HG02763 (cell line): Measurements from ENCODE around the gene ZNF521.
"Not testable (repeated sequence)": the region's sequence is repeated elsewhere in the genome, so short reads cannot be mapped to it uniquely, and the experiment has no call there.

Experiments
- ATAC-seq: cut with Tn5 transposase; IDR thresholded peaks from one replicate; pipeline ENCODE4 v1.9.1; 2021; ENCODE audit warnings: mild to moderate bottlenecking, moderate library complexity; ENCODE audit not compliant: unreplicated experiment

ZNF521 gene

DNA sequence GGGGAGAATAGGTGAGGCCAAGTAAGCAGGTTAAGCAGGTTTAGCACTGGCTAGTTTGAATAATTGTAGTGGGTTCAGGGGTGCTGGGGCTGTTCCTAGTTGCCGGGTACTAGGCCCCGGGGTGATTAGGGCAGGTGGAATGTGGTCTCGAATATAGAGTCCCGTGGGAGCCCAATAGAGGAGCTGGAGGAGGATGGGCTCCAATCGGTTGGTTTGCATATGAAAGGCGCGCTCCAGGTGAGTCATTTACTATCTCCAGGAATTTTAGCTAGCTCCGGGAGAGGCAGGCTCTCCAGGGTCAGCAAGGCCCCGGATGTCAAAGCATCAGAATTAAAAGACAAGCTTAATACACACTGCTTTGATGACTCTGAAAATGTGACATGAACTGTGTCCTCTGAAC lies 304.0 kb downstream of the ZNF521 start:
- ATAC-seq = no peak

DNA sequence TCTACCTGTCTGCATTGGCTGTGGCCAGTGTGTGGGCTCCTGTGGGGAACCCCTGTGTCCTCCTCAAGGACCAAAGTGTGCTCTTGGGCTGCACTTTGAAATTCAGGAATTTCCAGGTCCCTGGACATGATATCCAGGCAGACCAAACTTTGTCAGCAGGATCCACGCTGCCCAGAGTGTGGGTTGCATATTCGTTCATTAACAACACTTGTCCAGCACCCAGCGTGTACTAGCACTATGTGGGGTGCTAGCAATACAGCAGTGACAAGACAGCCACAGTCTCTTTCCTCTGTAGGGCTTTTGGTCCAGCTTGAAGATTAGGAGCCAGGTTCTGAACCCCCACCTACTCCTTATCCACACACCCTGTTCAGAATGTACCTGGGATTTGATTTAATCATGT lies 304.5 kb downstream of the ZNF521 start:
- ATAC-seq = no peak

DNA sequence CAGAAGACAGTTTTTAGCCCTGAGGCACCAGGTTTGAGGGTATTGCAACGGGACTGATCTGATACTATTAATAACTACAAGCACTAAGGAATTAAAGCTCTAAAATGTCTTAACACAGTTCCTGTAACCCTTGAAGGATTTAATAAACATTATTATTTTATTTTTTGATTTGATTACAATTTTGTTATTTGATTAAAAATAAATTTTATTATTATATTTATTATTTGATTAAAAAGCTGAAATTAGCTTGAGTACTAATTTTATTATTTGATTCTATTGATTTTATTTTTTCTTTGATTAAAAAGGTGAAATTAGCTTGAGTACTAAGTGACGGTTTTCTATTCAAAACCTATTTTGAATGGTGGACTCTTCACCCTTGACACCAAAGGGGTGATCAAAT lies 307.3 kb downstream of the ZNF521 start:
- ATAC-seq = no peak

DNA sequence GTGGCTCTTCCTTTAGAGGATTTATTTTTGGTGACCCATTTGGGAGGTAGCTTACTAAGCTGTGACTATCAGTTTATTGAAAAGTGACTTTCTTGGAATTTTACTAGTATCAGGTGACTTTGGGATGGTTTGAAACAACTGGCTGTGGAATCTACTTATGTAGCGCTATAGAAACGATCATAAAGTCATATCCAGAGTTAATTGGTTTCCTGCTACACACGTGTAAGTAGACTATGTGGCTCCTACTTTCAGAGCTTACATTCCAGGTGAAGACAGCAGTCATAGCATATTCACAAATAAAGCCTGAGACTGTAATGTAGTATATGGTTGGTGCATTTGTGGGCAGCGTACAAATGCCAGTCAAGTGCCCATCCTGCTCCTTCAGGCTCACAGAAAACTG lies 308.9 kb downstream of the ZNF521 start:
- ATAC-seq = no peak

DNA sequence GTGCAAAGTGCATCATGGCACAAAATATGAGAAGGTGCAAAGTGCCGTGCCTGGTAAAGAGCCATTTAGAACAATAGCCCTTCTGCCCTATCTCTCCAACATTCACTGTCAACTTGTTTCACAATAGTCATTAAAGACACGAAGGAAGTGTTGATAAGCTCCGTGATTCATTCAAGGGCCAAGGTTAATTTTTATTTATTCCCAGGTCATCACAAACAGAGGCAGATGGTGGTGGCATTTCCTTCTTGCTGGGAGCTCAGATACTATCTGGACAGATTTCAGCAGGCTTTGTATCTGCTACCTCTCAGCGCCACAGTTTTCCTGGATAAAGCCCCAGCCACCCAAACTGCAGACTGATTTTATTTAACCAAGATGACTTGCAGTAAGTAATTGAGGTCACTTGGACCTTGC lies 309.3 kb downstream of the ZNF521 start:
- ATAC-seq = no peak

DNA sequence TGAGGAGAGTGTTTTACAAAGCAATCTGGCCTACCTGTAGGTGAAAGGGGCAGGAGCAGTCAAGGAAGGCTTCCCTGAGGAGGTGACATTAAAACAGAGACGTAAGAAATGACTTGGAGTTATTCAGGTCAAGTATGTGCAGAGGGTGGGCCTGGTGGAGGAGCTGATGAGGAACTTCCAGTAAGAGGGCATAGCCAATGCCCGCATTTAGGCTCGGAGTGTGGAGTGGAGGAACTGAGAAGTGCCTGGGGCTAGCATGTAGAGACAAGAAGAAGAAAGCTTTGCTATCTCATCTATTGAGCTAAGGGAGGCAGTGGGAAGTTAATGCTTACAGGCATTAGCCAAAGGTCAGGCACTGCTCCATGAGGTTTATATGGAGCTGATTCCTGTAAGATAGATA lies 312.2 kb downstream of the ZNF521 start:
- ATAC-seq = no peak

DNA sequence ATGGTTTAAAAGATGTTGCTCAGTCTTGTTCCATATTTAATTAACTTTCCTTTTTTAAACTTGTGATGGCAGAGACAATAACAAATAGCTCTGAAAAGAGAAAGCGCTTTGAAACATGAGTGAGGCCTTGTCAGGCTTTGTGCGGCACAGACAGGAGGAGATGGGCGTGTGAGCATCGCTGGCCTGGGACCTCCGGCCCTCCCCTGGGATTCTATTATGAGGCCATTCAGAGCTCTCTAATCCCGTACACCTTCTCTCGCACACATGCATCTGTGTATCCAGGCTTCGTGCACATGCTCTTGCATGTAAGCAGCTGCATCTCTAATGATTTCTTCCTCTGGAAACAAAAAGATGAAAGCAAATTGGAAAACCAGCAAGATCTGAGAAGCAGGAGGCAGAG lies 313.7 kb downstream of the ZNF521 start:
- no peak for ATAC-seq

DNA sequence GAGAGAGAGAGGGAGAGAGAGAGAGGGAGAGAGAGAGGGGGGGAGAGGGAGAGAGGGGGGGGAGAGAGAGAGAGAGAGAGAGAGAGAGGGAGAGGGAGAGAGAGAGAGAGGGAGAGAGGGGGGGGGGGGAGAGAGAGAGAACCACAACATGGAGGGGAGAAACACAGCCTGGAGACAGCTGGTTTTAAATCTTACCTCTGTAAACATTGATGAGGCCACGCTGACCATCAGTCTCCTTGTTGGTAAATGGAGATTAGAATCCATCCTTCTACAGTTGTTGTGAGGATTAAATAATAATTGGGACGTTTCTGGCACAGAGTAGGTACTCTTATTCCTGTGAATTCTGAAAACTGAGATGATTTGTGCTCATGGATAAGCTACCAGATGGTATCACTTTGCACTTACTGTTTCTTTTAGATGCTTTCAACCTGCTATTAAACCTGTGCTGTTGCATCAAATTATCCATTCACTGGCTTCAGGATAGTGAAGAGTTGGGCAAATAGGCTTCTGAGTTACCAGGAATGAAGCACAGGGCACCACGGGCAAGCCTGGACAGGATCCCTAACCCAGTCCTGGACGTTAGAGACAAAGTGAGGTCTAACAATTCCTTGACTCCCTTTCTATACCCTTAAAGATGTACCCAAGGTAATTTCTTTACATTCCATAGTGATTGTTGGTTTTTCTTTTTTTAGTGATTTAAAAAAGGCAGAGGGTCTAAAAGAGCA lies 318.1 kb downstream of the ZNF521 start:
- no peak for ATAC-seq

DNA sequence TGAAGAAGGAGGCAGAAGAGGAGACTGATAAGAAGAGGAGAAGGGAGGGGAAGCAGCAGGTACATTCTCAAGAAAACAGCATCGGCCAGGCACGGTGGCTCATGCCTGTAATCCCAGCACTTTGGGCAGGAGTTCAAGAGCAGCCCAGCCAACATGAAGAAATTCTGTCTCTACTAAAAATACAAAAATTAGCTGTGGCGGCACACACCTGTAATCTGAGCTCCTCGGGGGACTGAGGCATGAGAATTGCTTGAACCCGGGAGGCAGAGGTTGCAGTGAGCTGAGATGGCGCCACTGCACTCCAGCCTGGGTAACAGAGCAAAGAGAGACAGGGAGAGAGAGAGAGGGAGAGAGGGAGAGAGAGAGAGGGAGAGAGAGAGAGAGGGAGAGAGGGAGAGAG lies 318.8 kb downstream of the ZNF521 start:
- ATAC-seq = not testable (repeated sequence)

DNA sequence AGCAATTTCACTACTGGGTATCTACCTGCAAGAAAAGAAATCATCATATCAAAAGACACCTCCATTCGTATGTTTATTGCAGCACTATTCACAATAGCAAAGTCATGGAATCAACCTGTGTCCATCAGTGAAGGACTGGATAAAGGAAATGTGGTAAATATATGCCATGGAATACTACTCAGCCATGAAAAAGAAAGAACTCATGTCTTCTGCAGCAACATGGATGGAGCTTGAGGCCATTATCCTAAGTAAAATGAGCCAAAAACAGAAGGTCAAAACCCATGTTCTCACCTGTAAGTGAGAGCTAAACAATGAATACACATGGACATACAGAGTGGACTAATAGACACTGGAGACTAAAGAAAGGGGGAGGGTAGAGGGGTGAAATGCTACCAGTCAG lies 322.2 kb downstream of the ZNF521 start:
- no peak for ATAC-seq

DNA sequence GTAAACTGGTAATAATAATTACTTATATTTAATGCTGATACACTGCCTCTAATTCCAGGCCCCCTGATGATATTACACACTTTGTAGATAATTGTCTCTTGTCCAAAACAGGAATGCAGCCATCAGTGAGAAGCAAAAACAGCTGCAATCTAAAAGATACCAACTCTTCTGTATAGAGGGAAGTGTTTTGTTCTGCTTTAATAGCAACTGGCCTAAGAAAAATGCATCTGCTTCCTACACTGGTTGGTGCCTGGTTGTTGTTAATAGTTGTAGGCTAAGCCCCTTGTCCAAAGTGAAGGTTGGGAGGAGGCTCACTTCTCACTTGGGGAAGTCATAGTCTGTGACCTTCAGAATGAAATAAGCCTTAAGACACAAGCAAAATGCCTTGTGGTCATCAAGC lies 332.0 kb downstream of the ZNF521 start:
- no peak for ATAC-seq

DNA sequence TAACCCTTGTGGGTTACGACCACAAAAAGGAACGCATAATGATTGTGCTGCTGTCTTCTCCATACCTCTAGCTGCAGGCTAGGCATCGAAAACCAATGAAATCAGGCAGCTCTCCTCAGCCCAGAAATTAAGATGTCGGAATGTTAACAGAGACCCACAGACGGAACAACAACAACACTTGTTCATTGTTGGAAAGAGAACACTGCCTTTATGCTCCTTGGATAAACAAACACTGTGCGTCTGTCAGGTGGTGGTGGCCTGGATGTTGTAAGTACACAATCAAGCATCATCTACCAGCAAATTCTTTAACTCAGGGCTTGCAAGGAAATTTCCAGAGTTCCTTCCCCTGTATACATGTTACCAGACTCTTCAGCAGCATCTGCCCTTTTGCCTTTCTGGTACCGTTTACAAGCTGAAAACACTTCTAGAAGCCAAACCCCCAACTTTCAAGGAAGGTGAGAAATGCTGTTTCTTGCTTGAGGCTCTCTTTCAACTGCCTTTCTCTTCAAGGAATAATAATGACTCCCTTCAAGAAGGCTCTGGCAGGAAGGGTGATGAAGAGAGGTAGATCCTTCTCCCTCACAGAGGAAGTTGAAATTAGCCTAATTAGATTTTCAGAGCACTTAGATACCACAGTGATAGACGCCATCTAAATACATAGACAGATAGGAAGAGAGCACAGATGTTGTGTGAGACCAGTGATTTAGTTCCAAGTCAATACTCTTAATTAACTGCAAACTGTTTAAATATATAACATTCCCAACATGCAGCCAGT lies 332.7 kb downstream of the ZNF521 start:
- no peak for ATAC-seq

DNA sequence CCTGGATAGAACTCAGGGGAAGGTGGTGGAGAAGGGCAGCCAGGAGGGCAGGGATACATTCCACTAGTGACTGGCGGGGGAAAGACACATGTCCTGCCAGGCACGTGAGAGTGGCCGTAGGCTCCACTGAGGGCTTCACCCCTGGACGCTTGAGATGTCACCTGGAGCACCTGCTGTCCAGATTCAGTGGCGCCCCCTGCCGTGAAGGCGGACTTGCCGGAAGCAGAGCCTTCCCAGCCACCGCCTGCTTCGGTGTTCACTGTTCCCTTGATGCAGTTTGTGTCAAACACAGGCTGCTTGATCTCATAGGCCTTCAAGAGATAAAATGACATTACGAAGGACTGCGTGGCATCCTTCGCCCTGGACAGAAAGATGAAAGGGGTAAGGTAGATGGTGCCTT lies 335.3 kb downstream of the ZNF521 start:
- ATAC-seq = no peak

DNA sequence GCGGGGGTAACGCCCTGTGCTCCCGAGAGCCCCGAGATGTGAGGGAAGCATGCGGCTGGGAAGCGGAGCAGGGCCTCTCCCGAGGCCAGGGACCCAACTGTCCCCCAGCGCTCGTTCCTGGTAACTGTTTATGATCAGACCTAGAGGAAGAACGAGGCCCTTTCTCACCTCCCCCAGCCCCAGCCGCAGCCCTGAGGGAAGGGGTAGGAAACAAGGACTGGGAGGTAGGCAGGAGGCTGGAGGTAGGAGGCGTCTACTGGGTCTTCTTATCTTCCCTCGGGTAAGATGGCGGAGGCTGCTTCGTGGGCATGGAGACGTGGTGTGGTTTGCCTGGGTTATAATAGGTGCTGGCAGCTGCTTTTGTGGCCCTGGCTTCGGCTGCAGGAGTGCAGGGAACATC lies 335.8 kb downstream of the ZNF521 start:
- no peak for ATAC-seq
